Pulmonary artery endothelial cell (primary cell): ENCODE results near the gene MYLIP. TPM values are rescaled to one million over a fixed set of nuclear protein-coding genes. Genes with fewer than 3 reads are reported as not detected.

Experiments
- DNase-seq: peaks from one replicate; pipeline ENCODE4 v3.0.0-alpha.2; 2011; ENCODE audit warnings: low read depth, low spot score
- total RNA-seq: library from RNA; depleted of rRNA; stranded (reverse); fragments of >200 nt; gene quantifications from 2 replicates; pipeline ENCODE4 v1.2.3, GENCODE V29; 2014

The MYLIP gene
- total RNA-seq, result 28.0 and 34.6 TPM in 2 replicates

GRCh38 chr6:16128759-16129622 lies at the start of gene MYLIP:
TSS of gene MYLIP (plus strand) at chr6:16129086. CDS start at chr6:16129323, 237 bp downstream.
- DNase-seq, result peak; percentile 75

GRCh38 chr6:16079354-16079753 lies 49.5 kb upstream of the MYLIP start:
- DNase-seq, result no peak

GRCh38 chr6:16080204-16080603 lies 48.7 kb upstream of the MYLIP start:
- no peak for DNase-seq

GRCh38 chr6:16081326-16081725 lies 47.6 kb upstream of the MYLIP start:
- DNase-seq, result no peak

GRCh38 chr6:16082361-16082760 lies 46.5 kb upstream of the MYLIP start:
- no peak for DNase-seq

GRCh38 chr6:16086965-16087364 lies 41.9 kb upstream of the MYLIP start:
- no peak for DNase-seq

- DNase-seq, result no peak
Observed at GRCh38 chr6:16087386-16087785, 41.5 kb upstream of the MYLIP start.

- DNase-seq, result no peak
Observed at GRCh38 chr6:16088409-16088808, 40.5 kb upstream of the MYLIP start.

- DNase-seq, result no peak
Observed at GRCh38 chr6:16089232-16090062, 39.4 kb upstream of the MYLIP start.

GRCh38 chr6:16090452-16090851 lies 38.4 kb upstream of the MYLIP start:
- DNase-seq, result no peak

- DNase-seq, result no peak
Observed at GRCh38 chr6:16090920-16091319, 38.0 kb upstream of the MYLIP start.

- DNase-seq, result peak; percentile 17
Observed at GRCh38 chr6:16092140-16092539, 36.7 kb upstream of the MYLIP start.

- no peak for DNase-seq
Observed at GRCh38 chr6:16092990-16093389, 35.9 kb upstream of the MYLIP start.

GRCh38 chr6:16095180-16095579 lies 33.7 kb upstream of the MYLIP start:
- no peak for DNase-seq

- no peak for DNase-seq
Observed at GRCh38 chr6:16097382-16098171, 31.3 kb upstream of the MYLIP start.

- no peak for DNase-seq
Observed at GRCh38 chr6:16098211-16098610, 30.7 kb upstream of the MYLIP start.

GRCh38 chr6:16102208-16102607 lies 26.7 kb upstream of the MYLIP start:
- no peak for DNase-seq

GRCh38 chr6:16103722-16104121 lies 25.2 kb upstream of the MYLIP start:
- no peak for DNase-seq

- no peak for DNase-seq
Observed at GRCh38 chr6:16104624-16105433, 24.1 kb upstream of the MYLIP start.

GRCh38 chr6:16105854-16106253 lies 23.0 kb upstream of the MYLIP start:
- DNase-seq, result no peak
